ENCODE data around the gene DNLZ. TPM values are rescaled to one million over a fixed set of nuclear protein-coding genes. Genes with fewer than 3 reads are reported as not detected.
"Not testable (repeated sequence)": the region's sequence is repeated elsewhere in the genome, so short reads cannot be mapped to it uniquely, and the experiment has no call there.

Gene DNLZ
- total RNA-seq, 1 donor from 2014 or later, result 31.5 TPM

DNA sequence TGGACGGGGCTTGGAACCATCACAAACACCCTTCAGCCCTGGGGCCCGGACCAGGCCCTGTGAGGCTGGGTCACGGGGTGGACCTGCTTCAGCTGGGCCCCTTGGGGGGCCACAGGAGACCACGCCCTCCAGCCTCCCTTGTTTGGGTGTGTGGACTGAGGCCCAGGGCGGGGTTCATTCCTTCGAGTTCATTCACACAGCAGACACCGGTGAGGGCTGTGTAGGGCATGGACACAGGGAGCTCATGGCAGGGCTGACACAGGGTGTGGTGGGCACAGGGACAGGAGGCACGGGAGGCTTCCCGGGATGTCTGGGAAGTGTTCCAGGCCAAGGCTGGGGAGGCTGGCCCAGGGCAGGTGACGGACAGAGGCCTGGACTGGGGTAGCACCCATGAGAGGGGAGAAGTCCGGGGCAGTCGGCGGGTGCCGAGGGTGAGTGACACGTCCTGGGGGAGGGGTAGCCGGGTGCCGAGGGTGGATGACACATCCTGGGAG lies 8.9 kb downstream of the DNLZ start:
- H3K9me3 Mint-ChIP-seq, result no peaks in the 10 kb centered on the region
- no peak for DNase-seq
- intact Hi-C loops (cut with micrococcal nuclease), result no loop called here
- no peaks in the 10 kb centered on the region for H3K4me1 Mint-ChIP-seq
- H3K27me3 Mint-ChIP-seq, result no peaks in the 10 kb centered on the region
- no peak overlapping the region for H3K4me3 Mint-ChIP-seq
- no peak overlapping the region for H3K27ac Mint-ChIP-seq
- H3K36me3 Mint-ChIP-seq (ENCODE audit: low read depth), result no peaks in the 10 kb centered on the region

DNA sequence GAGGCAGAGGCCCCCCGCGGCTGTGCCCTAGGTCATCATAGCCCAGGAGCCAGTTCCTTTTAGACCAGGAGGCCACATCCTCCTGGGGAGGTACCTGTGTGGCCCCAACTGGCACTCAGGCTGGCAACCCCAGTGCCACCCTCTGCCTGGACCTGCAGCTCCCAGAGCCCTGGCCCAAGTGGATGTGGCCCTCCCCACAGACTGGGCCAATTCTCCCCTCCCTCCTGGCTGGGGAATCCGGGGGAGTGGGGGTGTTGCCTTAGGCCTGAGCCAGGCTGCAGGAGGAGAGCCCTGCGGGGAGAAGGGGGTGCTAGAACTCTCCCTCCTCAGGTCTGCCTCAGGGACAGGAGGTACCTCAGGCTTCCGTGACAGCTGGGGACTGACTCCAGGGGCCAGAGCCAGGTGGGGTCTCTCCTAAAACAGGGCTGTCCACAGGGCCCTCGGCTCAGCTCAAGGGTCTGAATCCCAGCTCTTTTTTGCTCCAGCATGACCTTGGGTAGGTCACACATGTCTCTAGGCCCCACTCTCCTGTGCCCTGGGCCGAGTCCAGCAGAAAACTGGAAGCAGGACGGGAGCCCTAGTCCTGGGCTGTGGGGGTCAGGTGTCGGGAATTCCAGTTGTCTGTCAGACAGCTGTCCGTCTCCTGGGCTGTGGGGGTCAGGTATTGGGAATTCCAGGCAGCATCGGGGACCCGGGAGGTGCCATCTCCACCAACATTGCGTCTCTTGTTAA lies 9.6 kb downstream of the DNLZ start:
- no peak overlapping the region for H3K27ac Mint-ChIP-seq
- no peaks in the 10 kb centered on the region for H3K36me3 Mint-ChIP-seq (ENCODE audit: low read depth)
- H3K4me1 Mint-ChIP-seq, result no peaks in the 10 kb centered on the region
- H3K9me3 Mint-ChIP-seq, result no peaks in the 10 kb centered on the region
- H3K4me3 Mint-ChIP-seq, result no peak overlapping the region
- no peaks in the 10 kb centered on the region for H3K27me3 Mint-ChIP-seq
- intact Hi-C loops (cut with micrococcal nuclease), result no loop called here
- no peak for DNase-seq

DNA sequence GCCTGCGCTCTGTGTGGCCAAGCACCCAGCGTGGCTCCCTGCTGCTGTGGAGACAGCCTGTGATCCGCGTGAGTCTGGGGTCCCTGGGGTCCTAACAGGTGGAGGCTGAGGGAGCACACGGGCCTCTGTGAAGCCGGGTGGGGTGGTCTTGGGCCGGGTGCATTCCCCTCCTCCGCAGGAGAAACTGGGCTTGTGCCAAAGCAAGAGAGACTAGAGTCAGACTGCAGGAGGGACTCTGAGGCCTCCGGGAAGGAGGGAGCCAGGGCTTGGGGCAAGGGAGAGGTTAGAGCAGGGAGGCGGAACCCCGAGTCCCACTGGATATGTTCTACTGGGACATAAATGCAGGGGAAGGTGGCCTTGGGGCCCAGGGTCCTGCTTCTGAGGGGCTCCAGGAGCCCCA lies 10.5 kb downstream of the DNLZ start:
- intact Hi-C loops (cut with micrococcal nuclease), result no loop called here
- Mint-ChIP-seq H3K4me1 (no peaks in the 10 kb centered on the region), H3K4me3 (no peak overlapping the region), H3K36me3 (ENCODE audit: low read depth) (no peaks in the 10 kb centered on the region), H3K27me3 (no peaks in the 10 kb centered on the region), H3K9me3 (no peaks in the 10 kb centered on the region), H3K27ac (no peak overlapping the region)
- DNase-seq, result no peak

DNA sequence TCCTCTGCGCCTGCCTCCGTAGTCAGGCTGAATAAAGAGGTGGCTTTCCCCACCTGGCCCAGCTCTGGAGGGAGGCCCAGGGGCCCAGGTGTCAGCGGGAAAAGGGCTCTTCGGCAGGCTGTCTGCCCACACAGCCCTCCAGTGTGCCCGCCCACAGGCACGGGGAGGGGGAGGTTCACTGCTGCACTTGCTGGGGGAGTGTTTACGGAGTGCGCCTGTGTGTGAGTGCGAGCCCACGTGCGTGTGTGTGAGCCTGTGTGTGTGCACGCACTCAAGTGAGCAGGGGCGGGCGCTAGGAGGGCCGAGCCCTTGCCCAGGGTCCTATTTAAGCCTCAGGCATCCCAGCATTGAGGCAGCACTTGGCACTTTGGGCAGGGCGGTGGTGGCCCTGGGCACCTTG lies 10.9 kb downstream of the DNLZ start:
- Mint-ChIP-seq H3K36me3 (ENCODE audit: low read depth) (no peaks in the 10 kb centered on the region), H3K27me3 (no peaks in the 10 kb centered on the region), H3K4me3 (no peak overlapping the region), H3K4me1 (no peaks in the 10 kb centered on the region), H3K27ac (no peak overlapping the region), H3K9me3 (no peaks in the 10 kb centered on the region)
- intact Hi-C loops (cut with micrococcal nuclease), result no loop called here
- DNase-seq, result no peak

DNA sequence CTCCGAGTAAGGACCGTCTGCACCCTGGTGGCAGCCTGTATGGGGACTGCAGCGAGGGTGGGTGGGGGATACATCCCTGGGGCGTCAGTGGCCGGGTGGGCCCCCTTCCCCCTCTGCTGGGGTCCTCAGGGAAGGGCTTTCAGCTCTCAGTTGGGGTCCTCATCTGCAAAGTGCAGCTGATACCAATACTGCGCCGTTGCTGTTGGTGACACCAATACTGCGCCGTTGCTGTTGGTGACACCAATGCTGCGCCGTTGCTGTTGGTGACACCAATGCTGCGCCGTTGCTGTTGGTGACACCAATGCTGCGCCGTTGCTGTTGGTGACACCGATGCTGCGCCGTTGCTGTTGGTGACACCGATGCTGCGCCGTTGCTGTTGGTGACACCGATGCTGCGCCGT lies 11.7 kb downstream of the DNLZ start:
- H3K4me3 Mint-ChIP-seq; H3K27me3 Mint-ChIP-seq; H3K27ac Mint-ChIP-seq; DNase-seq; H3K9me3 Mint-ChIP-seq; intact Hi-C loops (cut with micrococcal nuclease); H3K4me1 Mint-ChIP-seq; H3K36me3 Mint-ChIP-seq (ENCODE audit: low read depth): not testable (repeated sequence)

DNA sequence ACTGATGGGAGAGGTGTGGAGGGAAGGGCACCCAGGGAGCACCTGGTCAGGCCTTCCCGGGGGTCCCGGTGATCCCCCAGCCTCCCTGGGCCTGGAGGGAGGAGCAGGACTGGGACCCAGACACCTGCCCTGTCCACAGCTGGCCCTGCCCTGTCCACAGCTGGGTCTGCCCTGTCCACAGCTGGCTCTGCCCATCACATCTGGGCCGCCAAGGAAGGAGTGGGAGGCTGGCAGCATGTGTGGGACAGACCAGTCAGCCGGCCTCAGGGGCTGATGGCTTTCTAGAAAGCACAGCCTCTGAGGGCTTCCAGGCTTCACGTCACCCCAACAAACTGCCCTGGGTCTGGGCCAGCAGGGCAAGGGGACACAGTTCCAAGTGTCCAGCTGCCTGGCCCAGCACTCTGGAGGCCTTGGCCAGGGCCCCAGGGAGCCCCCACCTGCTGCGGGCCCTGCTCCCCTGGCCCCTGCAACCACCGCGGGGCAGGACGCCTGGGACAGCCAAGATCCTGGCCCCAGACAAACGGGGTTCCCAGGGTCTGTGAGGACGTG lies 12.2 kb downstream of the DNLZ start:
- Mint-ChIP-seq H3K4me3 (no peak overlapping the region), H3K9me3 (no peaks in the 10 kb centered on the region), H3K36me3 (ENCODE audit: low read depth) (no peaks in the 10 kb centered on the region), H3K4me1 (no peaks in the 10 kb centered on the region), H3K27ac (no peak overlapping the region), H3K27me3 (no peaks in the 10 kb centered on the region)
- intact Hi-C loops (cut with micrococcal nuclease), result no loop called here
- no peak for DNase-seq

DNA sequence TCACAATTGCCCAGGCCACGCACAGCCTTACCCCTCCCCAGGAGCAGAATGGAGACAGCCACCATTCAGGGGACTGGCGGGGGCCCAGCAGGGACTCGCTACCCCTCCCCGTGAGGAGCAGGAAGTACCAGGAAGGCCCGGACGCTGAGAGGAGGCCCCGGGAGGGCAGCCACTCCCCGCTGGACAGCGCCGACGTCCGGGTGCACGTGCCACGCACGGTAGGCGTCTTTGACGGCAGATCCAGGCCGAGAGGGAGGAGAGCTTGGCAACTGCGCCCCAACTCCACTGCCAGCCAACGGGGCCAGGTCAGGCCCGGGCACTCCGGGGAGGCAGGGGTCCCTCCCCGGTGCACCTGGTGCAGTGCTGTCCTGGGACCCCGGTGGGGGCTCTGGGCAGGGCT lies 14.0 kb downstream of the DNLZ start:
- Mint-ChIP-seq H3K9me3 (no peaks in the 10 kb centered on the region), H3K27me3 (no peaks in the 10 kb centered on the region), H3K4me3 (no peak overlapping the region), H3K4me1 (no peaks in the 10 kb centered on the region), H3K36me3 (ENCODE audit: low read depth) (no peaks in the 10 kb centered on the region), H3K27ac (no peak overlapping the region)
- DNase-seq, result no peak
- intact Hi-C loops (cut with micrococcal nuclease), result no loop called here

DNA sequence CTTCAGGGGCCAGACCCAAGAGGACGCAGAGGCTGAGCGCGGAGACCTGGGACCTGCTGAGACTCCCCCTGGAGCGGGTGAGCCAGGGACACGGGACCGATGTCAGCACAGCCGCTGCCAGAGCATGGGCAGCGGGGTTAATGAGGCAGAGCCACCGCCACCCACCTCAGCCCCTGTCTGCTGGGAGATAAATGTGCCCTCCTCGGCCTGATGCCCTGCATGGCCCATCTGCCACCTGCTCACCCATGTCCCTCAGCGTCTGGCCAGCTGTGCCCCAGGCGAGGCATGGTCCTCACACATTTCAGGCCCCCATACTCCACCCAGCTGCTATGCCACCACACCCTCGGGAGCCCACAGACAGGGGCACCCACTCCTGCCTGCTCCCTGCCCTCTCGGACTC lies 14.9 kb downstream of the DNLZ start:
- Mint-ChIP-seq H3K4me1 (no peaks in the 10 kb centered on the region), H3K9me3 (no peaks in the 10 kb centered on the region), H3K27ac (no peak overlapping the region), H3K36me3 (ENCODE audit: low read depth) (no peaks in the 10 kb centered on the region), H3K27me3 (no peaks in the 10 kb centered on the region), H3K4me3 (no peak overlapping the region)
- DNase-seq, result no peak
- intact Hi-C loops (cut with micrococcal nuclease), result no loop called here

DNA sequence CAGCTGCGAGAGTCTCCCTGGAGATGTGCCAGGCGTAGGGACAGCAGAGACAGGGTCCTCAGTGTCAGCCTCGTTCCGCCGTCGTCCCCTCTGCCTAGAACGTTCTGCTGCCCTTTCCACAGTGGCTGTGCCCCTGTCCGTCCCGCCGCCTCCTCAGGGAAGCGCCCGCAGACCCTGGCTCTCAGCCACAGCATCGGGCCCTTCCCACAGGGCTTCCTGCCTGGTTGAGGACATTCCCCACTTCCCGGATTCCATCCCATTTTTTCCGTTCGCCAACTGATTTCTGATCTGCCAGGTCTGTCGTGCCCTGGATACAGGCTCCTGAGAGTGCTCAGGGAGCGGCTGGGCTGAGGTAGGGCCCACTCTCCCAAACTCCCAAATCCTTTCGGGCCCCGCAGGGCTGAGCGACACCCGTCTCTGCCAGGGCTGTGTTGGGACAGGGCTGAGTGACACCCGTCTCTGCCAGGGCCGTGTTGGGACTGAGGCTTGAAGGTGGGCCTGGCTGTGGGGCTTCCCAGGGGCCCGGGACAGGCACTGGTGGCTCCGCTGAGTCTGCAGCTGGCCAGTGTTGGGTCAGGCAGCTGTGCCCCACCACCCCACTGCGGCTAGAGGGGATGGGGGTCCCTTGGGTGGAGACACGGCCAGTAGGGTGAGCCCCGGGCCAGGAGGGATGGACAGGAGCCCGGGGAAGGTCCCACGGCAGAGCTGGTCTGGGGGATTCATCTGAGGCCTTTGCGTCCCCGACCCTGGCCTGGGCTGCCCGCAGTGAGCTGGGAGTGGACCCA lies 15.9 kb downstream of the DNLZ start:
- intact Hi-C loops (cut with micrococcal nuclease), result no loop called here
- no peak for DNase-seq
- no peaks in the 10 kb centered on the region for H3K27me3 Mint-ChIP-seq
- no peaks in the 10 kb centered on the region for H3K9me3 Mint-ChIP-seq
- H3K4me1 Mint-ChIP-seq, result no peaks in the 10 kb centered on the region
- no peak overlapping the region for H3K27ac Mint-ChIP-seq
- no peak overlapping the region for H3K4me3 Mint-ChIP-seq
- no peaks in the 10 kb centered on the region for H3K36me3 Mint-ChIP-seq (ENCODE audit: low read depth)

DNA sequence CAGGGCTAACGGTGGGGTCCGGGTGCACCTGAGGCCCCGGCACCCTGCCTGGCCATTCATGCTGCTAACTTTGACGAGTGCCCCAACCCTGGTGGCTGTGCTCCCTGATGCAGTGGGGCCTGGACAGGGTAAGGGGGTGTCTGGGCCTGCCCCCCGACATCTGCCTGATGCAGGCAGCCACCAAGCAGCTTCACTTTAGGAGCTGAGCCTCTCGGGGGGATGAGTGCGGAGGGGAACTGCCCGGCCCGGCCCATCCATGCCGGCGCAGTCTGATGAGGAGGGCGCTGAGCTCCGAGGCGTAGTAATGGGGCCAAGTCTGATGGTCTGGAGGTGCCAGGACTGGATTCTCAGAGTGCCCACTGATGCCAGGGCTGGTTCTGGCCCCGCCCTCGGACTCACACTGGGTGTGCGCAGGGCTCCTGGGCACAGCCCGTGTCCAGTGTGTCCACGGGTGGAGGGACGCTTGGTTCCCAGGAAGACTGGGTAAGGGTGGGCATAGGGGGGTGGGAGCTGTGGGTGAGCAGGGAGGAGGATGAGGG lies 16.5 kb downstream of the DNLZ start:
- H3K36me3 Mint-ChIP-seq (ENCODE audit: low read depth), result no peaks in the 10 kb centered on the region
- H3K9me3 Mint-ChIP-seq, result no peaks in the 10 kb centered on the region
- DNase-seq, result no peak
- H3K4me3 Mint-ChIP-seq, result no peak overlapping the region
- no peaks in the 10 kb centered on the region for H3K4me1 Mint-ChIP-seq
- intact Hi-C loops (cut with micrococcal nuclease), result no loop called here
- H3K27me3 Mint-ChIP-seq, result no peaks in the 10 kb centered on the region
- no peak overlapping the region for H3K27ac Mint-ChIP-seq

DNA sequence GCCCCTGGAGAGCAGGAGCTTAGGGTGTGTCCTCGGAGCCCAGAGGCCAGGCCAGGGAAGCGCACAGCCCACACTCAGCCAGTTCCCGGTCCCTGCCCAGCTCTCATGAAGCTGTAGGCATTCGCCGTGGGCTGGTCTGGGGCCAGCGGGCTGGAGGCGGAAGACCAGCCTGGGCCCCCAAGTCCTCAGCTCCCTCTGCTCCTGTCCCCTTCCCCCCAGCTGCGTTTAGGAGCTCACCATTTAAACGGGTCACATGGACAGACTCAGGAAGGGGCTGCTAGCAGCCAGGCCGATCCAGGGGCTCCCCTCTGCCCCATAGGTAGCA lies 17.4 kb downstream of the DNLZ start:
- no peaks in the 10 kb centered on the region for H3K4me1 Mint-ChIP-seq

DNA sequence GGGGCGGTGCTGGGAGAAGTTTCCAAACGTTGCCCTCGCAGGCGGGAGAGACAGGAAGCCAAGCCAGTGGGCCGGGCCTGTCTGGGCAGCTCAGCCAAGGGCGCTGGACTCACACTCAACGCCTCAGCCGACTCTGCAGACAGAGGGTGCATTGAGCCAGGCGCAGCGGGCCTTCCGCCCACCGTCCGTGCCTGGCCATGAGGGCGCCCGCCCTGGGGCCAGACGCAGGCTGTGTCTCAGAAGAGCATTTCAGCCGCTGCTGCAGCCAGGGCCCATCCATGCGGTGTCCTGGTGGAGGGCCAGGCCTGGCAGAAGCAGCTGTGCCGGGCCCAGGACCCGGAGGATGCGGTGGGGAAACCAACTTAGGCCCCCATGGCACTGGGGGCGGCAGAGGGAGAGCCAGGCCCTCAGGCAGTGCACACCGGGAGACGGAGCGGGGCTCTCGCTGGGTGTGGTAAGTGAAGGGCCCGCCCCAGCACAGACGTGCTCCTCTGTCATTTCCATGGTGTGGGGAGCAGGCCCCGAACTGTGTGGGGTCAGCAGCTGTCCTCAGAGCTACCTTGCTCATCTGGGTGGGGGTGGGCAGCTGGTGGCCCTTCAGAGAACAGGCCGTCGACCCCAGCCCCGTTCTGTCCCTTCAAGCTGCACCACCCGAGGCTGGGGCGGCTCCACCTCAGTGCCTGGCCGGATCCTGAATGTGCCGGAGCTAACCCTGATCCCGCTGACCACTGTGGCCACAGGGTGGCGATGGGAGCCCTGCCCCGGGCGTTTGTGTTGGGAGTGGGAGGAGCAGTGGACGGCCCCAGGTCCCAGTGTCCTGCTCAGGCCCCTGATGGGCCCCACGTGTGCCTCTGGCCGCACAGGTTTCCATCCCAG lies 18.0 kb downstream of the DNLZ start:
- no peaks in the 10 kb centered on the region for H3K4me1 Mint-ChIP-seq
- no peak overlapping the region for H3K27ac Mint-ChIP-seq
- H3K36me3 Mint-ChIP-seq (ENCODE audit: low read depth), result no peaks in the 10 kb centered on the region
- no peak for DNase-seq
- no peaks in the 10 kb centered on the region for H3K27me3 Mint-ChIP-seq
- H3K9me3 Mint-ChIP-seq, result no peaks in the 10 kb centered on the region
- intact Hi-C loops (cut with micrococcal nuclease), result no loop called here
- no peak overlapping the region for H3K4me3 Mint-ChIP-seq

More for the DNA sequence above, 17.4 kb downstream of the DNLZ start:
- H3K27me3 Mint-ChIP-seq, result no peaks in the 10 kb centered on the region
- DNase-seq, result no peak
- H3K4me3 Mint-ChIP-seq, result no peak overlapping the region
- intact Hi-C loops (cut with micrococcal nuclease), result no loop called here
- no peaks in the 10 kb centered on the region for H3K36me3 Mint-ChIP-seq (ENCODE audit: low read depth)
- no peak overlapping the region for H3K27ac Mint-ChIP-seq
- H3K9me3 Mint-ChIP-seq, result no peaks in the 10 kb centered on the region

DNA sequence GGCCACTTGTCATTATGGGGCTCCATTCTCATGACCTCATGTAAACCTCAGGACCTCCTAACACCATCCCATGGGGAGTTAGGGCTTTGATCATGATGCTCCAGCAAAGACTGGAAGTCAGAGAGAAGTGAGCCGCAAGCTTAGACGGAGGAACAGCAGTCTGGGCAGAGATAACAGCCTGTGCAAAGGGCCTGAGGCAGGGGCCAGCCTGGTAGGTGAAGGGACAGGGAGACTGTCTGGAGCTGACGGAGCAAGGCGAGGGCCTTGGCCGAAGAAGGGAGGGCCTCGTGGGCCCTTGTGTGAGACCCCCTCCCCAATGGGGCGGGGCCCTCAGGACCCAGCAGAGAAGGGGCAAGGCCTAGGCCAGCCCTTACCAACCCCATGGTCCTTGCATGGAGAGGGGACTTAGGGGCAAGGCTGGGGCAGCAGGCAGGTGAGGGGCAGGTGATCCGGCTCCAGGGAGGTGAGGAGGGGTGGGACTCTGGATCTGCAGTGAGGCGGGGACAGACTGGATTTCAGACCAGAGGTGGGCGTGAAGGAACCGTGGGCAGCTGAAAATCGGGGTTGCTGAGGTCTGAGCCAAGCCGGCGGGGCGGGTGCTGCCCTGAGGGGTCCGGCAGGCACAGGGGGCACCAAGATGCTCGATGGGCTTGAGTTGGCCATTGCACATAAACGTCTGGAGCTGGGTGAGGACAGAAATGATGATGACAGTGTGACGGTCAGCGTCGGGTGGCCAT lies 18.8 kb downstream of the DNLZ start:
- DNase-seq, result no peak
- Mint-ChIP-seq H3K27me3 (no peaks in the 10 kb centered on the region), H3K4me3 (no peak overlapping the region), H3K36me3 (ENCODE audit: low read depth) (no peaks in the 10 kb centered on the region), H3K4me1 (no peaks in the 10 kb centered on the region), H3K9me3 (no peaks in the 10 kb centered on the region), H3K27ac (no peak overlapping the region)
- intact Hi-C loops (cut with micrococcal nuclease), result no loop called here
